IMR-90 (cell line): ENCODE results near the gene NENF. TPM values are rescaled to one million over a fixed set of nuclear protein-coding genes. Genes with fewer than 3 reads are reported as not detected.

Source experiments
- ATAC-seq: fragments of 200-7000 bp; cut with Tn5 transposase; 2 replicates; pipeline ENCODE4 v1.9.1; 2020; ENCODE audit warnings: low read depth, mild to moderate bottlenecking, moderate library complexity
- BruUV-seq: library from RNA; stranded (reverse); fragments of 400-500 nt; replicated peaks from 2 replicates; lab custom pipeline; 2021; lab: Mats Ljungman, UMichigan
- CTCF ChIA-PET: fragments of 300-600 bp; formaldehyde crosslinking; extraction: SDS; loops from one replicate; lab custom pipeline; 2021; ENCODE audit warnings: antibody characterized with exemption; lab: Yijun Ruan, JAX
- POLR2A ChIA-PET: fragments of 300-600 bp; sonication (Branson Sonifier 250); formaldehyde crosslinking; loops from one replicate; lab custom pipeline; 2022; ENCODE audit warnings: antibody characterized with exemption; ENCODE audit not compliant: unreplicated experiment; lab: Charles Lee
- DNase-seq: peaks from one replicate; pipeline ENCODE4 v3.0.0; 2013
- H2AFZ ChIP-seq: replicated peaks from 2 replicates; pipeline ENCODE3; 2013; ENCODE audit warnings: low read length, mild to moderate bottlenecking; ENCODE audit not compliant: poor library complexity
- H2AK5ac ChIP-seq: 2 replicates; pipeline ENCODE4 v1.6.1; 2013; ENCODE audit warnings: low read depth, low read length, inconsistent platforms
- H2AK9ac ChIP-seq: replicated peaks from 2 replicates; pipeline ENCODE3; 2013; ENCODE audit warnings: mild to moderate bottlenecking, low read depth, low read length, moderate library complexity; ENCODE audit not compliant: poor library complexity
- H2BK120ac ChIP-seq: 2 replicates; pipeline ENCODE4 v1.6.1; 2013; ENCODE audit warnings: low read depth, low read length, inconsistent platforms
- H2BK15ac ChIP-seq: 3 replicates; pipeline ENCODE4 v1.6.1; 2013; ENCODE audit warnings: low read depth, low read length, inconsistent platforms
- H2BK20ac ChIP-seq: 2 replicates; pipeline ENCODE4 v1.6.1; 2013; ENCODE audit warnings: low read depth, mild to moderate bottlenecking, inconsistent platforms, low read length, moderate library complexity
- H2BK5ac ChIP-seq: 2 replicates; pipeline ENCODE4 v1.6.1; 2013; ENCODE audit warnings: mild to moderate bottlenecking, low read depth, low read length, inconsistent platforms; ENCODE audit not compliant: poor library complexity, severe bottlenecking
- H3K14ac ChIP-seq: replicated peaks from 2 replicates; pipeline ENCODE4 v1.6.1; 2013; ENCODE audit warnings: low read depth, low read length, inconsistent platforms
- H3K18ac ChIP-seq: 2 replicates; pipeline ENCODE4 v1.6.1; 2013; ENCODE audit warnings: low read depth, low read length, control low read depth
- H3K23ac ChIP-seq: 2 replicates; pipeline ENCODE4 v1.6.1; 2013; ENCODE audit warnings: low read depth, low read length, inconsistent platforms
- H3K27ac ChIP-seq: 2 replicates; pipeline ENCODE4 v1.5.1; 2013; ENCODE audit warnings: mild to moderate bottlenecking, control low read depth, low read length; ENCODE audit not compliant: insufficient read depth
- H3K27me3 ChIP-seq: 2 replicates; pipeline ENCODE4 v1.6.1; 2013; ENCODE audit warnings: low read length; ENCODE audit not compliant: control insufficient read depth, insufficient read depth
- H3K36me3 ChIP-seq: 2 replicates; pipeline ENCODE4 v1.6.1; 2013; ENCODE audit warnings: low read length, mixed read lengths; ENCODE audit not compliant: control insufficient read depth, insufficient read depth
- H3K4ac ChIP-seq: 2 replicates; pipeline ENCODE4 v1.6.1; 2013; ENCODE audit warnings: low read depth, low read length, inconsistent platforms
- H3K4me1 ChIP-seq: 2 replicates; pipeline ENCODE4 v1.6.1; 2013; ENCODE audit warnings: low read length, mixed read lengths; ENCODE audit not compliant: control insufficient read depth, insufficient read depth
- H3K4me2 ChIP-seq: 2 replicates; pipeline ENCODE4 v1.6.1; 2013; ENCODE audit warnings: low read depth, mild to moderate bottlenecking, control low read depth, low read length, moderate library complexity
- H3K4me3 ChIP-seq: 2 replicates; pipeline ENCODE4 v1.5.1; 2013; ENCODE audit warnings: low read depth, mild to moderate bottlenecking, control low read depth, low read length, moderate library complexity; ENCODE audit not compliant: insufficient read depth
- H3K56ac ChIP-seq: 2 replicates; pipeline ENCODE4 v1.6.1; 2013; ENCODE audit warnings: low read length, inconsistent platforms; ENCODE audit not compliant: insufficient read depth; ENCODE audit errors: extremely low read depth
- H3K79me1 ChIP-seq, 2 experiments: 2 replicates each; pipeline ENCODE4 v1.6.1; 2013; ENCODE audit warnings: low read length in 2 of 2, inconsistent platforms in 1 of 2, low read depth in 1 of 2
- H3K9ac ChIP-seq: 2 replicates; pipeline ENCODE4 v1.6.1; 2013; ENCODE audit warnings: low read depth, low read length, control low read depth
- H3K9me1 ChIP-seq: 2 replicates; pipeline ENCODE4 v1.6.1; 2013; ENCODE audit warnings: low read length, inconsistent platforms; ENCODE audit not compliant: insufficient read depth
- H3K9me3 ChIP-seq: 2 replicates; pipeline ENCODE4 v1.6.1; 2013; ENCODE audit warnings: low read length; ENCODE audit not compliant: control insufficient read depth, insufficient read depth
- H4K20me1 ChIP-seq: 2 replicates; pipeline ENCODE4 v1.6.1; 2013; ENCODE audit warnings: low read length, inconsistent platforms; ENCODE audit not compliant: insufficient read depth
- H4K5ac ChIP-seq: 2 replicates; pipeline ENCODE4 v1.6.1; 2013; ENCODE audit warnings: mild to moderate bottlenecking, low read depth, low read length, control low read depth
- H4K8ac ChIP-seq, 2 experiments: 2 replicates each; pipeline ENCODE4 v1.6.1; 2013; ENCODE audit warnings: low read depth in 2 of 2, low read length in 2 of 2, control low read depth in 1 of 2, inconsistent platforms in 1 of 2
- H4K91ac ChIP-seq: 2 replicates; pipeline ENCODE4 v1.6.1; 2013; ENCODE audit warnings: low read depth, low read length, inconsistent platforms; ENCODE audit not compliant: insufficient read depth
- BHLHE40 ChIP-seq: fragments of 150-350 bp; IDR thresholded peaks from 2 replicates; pipeline ENCODE4 v1.6.1; 2016; ENCODE audit warnings: mild to moderate bottlenecking, low read depth, low read length
- CEBPB ChIP-seq: IDR thresholded peaks from 2 replicates; pipeline ENCODE4 v1.6.1; 2012; ENCODE audit warnings: low read depth, low read length, improper control_type of control experiment
- CHD1 ChIP-seq: IDR thresholded peaks from 2 replicates; pipeline ENCODE4 v1.6.1; 2012; ENCODE audit warnings: low read depth, low read length, improper control_type of control experiment
- CTCF ChIP-seq: conservative IDR thresholded peaks from 2 replicates; pipeline ENCODE4 v1.5.1; 2012; ENCODE audit warnings: mild to moderate bottlenecking, low read depth, low read length, improper control_type of control experiment
- ELK1 ChIP-seq: fragments of 150-350 bp; IDR thresholded peaks from 2 replicates; pipeline ENCODE4 v1.6.1; 2016; ENCODE audit warnings: low read depth, mild to moderate bottlenecking, low read length, moderate library complexity, borderline replicate concordance
- FOS ChIP-seq: fragments of 150-350 bp; IDR thresholded peaks from 2 replicates; pipeline ENCODE4 v1.6.1; 2016; ENCODE audit warnings: low read depth, low read length
- MAFK ChIP-seq: IDR thresholded peaks from 2 replicates; pipeline ENCODE4 v1.6.1; 2012; ENCODE audit warnings: low read depth, low read length, improper control_type of control experiment
- MAZ ChIP-seq: IDR thresholded peaks from 2 replicates; pipeline ENCODE4 v1.6.1; 2012; ENCODE audit warnings: low read depth, mild to moderate bottlenecking, low read length, improper control_type of control experiment, moderate library complexity, borderline replicate concordance
- MXI1 ChIP-seq: IDR thresholded peaks from 2 replicates; pipeline ENCODE4 v1.6.1; 2012; ENCODE audit warnings: low read depth, mild to moderate bottlenecking, low read length, moderate library complexity, borderline replicate concordance
- NFE2L2 ChIP-seq: fragments of 150-350 bp; IDR thresholded peaks from 2 replicates; pipeline ENCODE4 v1.6.1; 2016; ENCODE audit warnings: low read depth, mild to moderate bottlenecking, low read length
- POLR2A ChIP-seq: IDR thresholded peaks from 2 replicates; pipeline ENCODE4 v1.6.1; 2012; ENCODE audit warnings: mild to moderate bottlenecking, low read depth, low read length
- RAD21 ChIP-seq: IDR thresholded peaks from 2 replicates; pipeline ENCODE4 v1.6.1; 2012; ENCODE audit warnings: low read length, improper control_type of control experiment
- RCOR1 ChIP-seq: IDR thresholded peaks from 2 replicates; pipeline ENCODE4 v1.6.1; 2012; ENCODE audit warnings: mild to moderate bottlenecking, low read length, improper control_type of control experiment; ENCODE audit not compliant: insufficient replicate concordance
- RFX5 ChIP-seq: IDR thresholded peaks from 2 replicates; pipeline ENCODE4 v1.8.0; 2012; ENCODE audit warnings: low read depth, mild to moderate bottlenecking, low read length, moderate library complexity
- SMC3 ChIP-seq: fragments of 150-350 bp; IDR thresholded peaks from 2 replicates; pipeline ENCODE4 v1.6.1; 2016; ENCODE audit warnings: low read depth, mild to moderate bottlenecking, antibody characterized with exemption, low read length, moderate library complexity
- USF2 ChIP-seq: fragments of 150-350 bp; IDR thresholded peaks from 2 replicates; pipeline ENCODE4 v1.6.1; 2017; ENCODE audit warnings: mild to moderate bottlenecking, antibody characterized with exemption, low read length, low read depth
- WGBS, 2 experiments: methylation state at CpG; one replicate each; pipeline versions ENCODE4 v1.1.5 to v1.1.7; 2013; ENCODE audit warnings: missing lambda C conversion rate in 2 of 2; ENCODE audit not compliant: insufficient read length in 1 of 2; ENCODE audit errors: extremely low coverage in 2 of 2; 5-methylcytosine and 5-hydroxymethylcytosine counted together
- dilution Hi-C: fragments of 300-500 bp; cut with HindIII; formaldehyde crosslinking; loops from one replicate; pipeline ENCODE4 v1.14.3; 2018; ENCODE audit warnings: low sequenced_read_pairs; ENCODE audit not compliant: unreplicated experiment
- in situ Hi-C: fragments of 300-500 bp; cut with MboI; formaldehyde crosslinking; loops from 3 replicates; pipeline ENCODE4 v1.14.3; 2019; ENCODE audit warnings: low sequenced_read_pairs, inconsistent platforms, mixed read lengths
- intact Hi-C: fragments of 100-400 bp; cut with micrococcal nuclease; formaldehyde crosslinking; loops from 2 replicates; pipeline ENCODE4 v1.10.0; 2022
- polyA plus RNA-seq, 3 experiments: library from polyadenylated mRNA; depleted of rRNA; stranded (reverse); fragments of >200 nt; gene quantifications; 2 replicates each; pipeline ENCODE4 v1.2.3, GENCODE V29; 2012; ENCODE audit warnings: low replicate concordance in 1 of 3
- total RNA-seq: library from RNA; depleted of rRNA; stranded (reverse); fragments of >200 nt; gene quantifications from 2 replicates; pipeline ENCODE4 v1.2.3, GENCODE V29; 2012

NENF gene
- total and polyA plus RNA-seq, 2 of the 4 experiments (the other 2 are of a cell fraction), result 16.0 to 40.4 TPM

- in situ Hi-C loops, result no loop called here
These were observed 31.0 kb downstream of the NENF start for GRCh38 chr1:212463565-212464285.

More at GRCh38 chr1:212463565-212464285, 31.0 kb downstream of the NENF start:
- ChIA-PET POLR2A (interaction anchor here (0.6 kb wide), 1 partner anchor 251 kb away, joined by 12 read pairs; no protein-coding TSS in a partner anchor), CTCF (no interaction called here)
- Histone ChIP-seq H2BK20ac (no peak overlapping the region), H2AFZ (no peak overlapping the region), H4K20me1 (no peaks in the 10 kb centered on the region), H3K79me1 (no peaks in the 10 kb centered on the region), H4K5ac (no peak overlapping the region), H3K18ac (no peak overlapping the region), H2AK9ac (no peak overlapping the region), H3K4me2 (no peak overlapping the region), H4K8ac (no peak overlapping the region), H3K27ac (no peak overlapping the region), H2BK5ac (no peak overlapping the region), H3K4me1 (no peaks in the 10 kb centered on the region), H3K36me3 (no peaks in the 10 kb centered on the region), H2BK120ac (no peak overlapping the region), H3K4ac (no peak overlapping the region), H3K56ac (no peak overlapping the region), H3K23ac (no peak overlapping the region), H3K14ac (no peak overlapping the region), H3K4me3 (no peak overlapping the region), H3K9me3 (no peaks in the 10 kb centered on the region), H3K27me3 (peaks cover 9% of the 10 kb centered on the region; the same call in 1 of the 2 replicates), H3K9ac (no peak overlapping the region), H2BK15ac (no peak overlapping the region), H3K9me1 (peaks cover 4% of the 10 kb centered on the region; the same call in 1 of the 2 replicates), H4K91ac (no peak overlapping the region), H2AK5ac (no peak overlapping the region)
- dilution Hi-C loops, result no loop called here
- TF ChIP-seq FOS (no peak), NFE2L2 (no peak), ELK1 (no peak), SMC3 (no peak), CTCF (no peak), MAFK (no peak), CHD1 (no peak), CEBPB (no peak), USF2 (no peak), POLR2A (no peak), RAD21 (no peak), BHLHE40 (no peak), RCOR1 (no peak), RFX5 (no peak), MAZ (no peak), MXI1 (no peak)
- no peak for ATAC-seq
- intact Hi-C loops, result no loop called here
- no TSS peak for BruUV-seq
- DNase-seq, result no peak
- WGBS, 2 experiments, result 80% methylated on average over 1 of the region's 7 CpGs; no CpG with 5 or more reads in 1 of the 2 experiments
